HepG2 (cell line): ENCODE results near the gene RBL1. TPM values are rescaled to one million over a fixed set of nuclear protein-coding genes. Genes with fewer than 3 reads are reported as not detected.

Experiments used
- AGO1 ChIP-seq: fragments of 200-400 bp; formaldehyde crosslinking; IDR thresholded peaks from 2 replicates; pipeline ENCODE4 v1.6.1; 2017; ENCODE audit warnings: mild to moderate bottlenecking, low read depth, low read length, moderate library complexity; ENCODE audit not compliant: poor library complexity, severe bottlenecking
- CBX2 ChIP-seq, 2 experiments: fragments of 200-600 bp in 1 of 2; sonication (generic); formaldehyde crosslinking in 1 of 2; IDR thresholded peaks; 2 replicates each; pipeline versions ENCODE4 v1.7.0 to v1.8.1; 2018 to 2022; ENCODE audit warnings: low read depth in 2 of 2, low read length in 1 of 2, mild to moderate bottlenecking in 1 of 2, missing genetic modification reagents in 1 of 2
- CENPBD1 ChIP-seq: sonication (generic); formaldehyde crosslinking; IDR thresholded peaks from 2 replicates; pipeline ENCODE4 v1.8.0; 2022; ENCODE audit warnings: missing genetic modification reagents, low read depth, mild to moderate bottlenecking, borderline replicate concordance
- DNMT1 ChIP-seq: sonication (generic); formaldehyde crosslinking; IDR thresholded peaks from 2 replicates; pipeline ENCODE4 v1.5.1; 2020; ENCODE audit warnings: mild to moderate bottlenecking, missing genetic modification reagents
- GATA4 ChIP-seq: sonication (generic); IDR thresholded peaks from 2 replicates; pipeline ENCODE4 v1.6.1; 2016; ENCODE audit warnings: antibody characterized with exemption, low read depth, borderline replicate concordance
- IRF1 ChIP-seq: sonication (generic); formaldehyde crosslinking; IDR thresholded peaks from 2 replicates; pipeline ENCODE4 v1.4.0; 2020; ENCODE audit warnings: low read depth, mild to moderate bottlenecking, missing genetic modification reagents
- MED8 ChIP-seq: sonication (generic); formaldehyde crosslinking; IDR thresholded peaks from 2 replicates; pipeline ENCODE4 v1.8.1; 2023; ENCODE audit warnings: mild to moderate bottlenecking, missing genetic modification reagents; ENCODE audit not compliant: insufficient replicate concordance
- MLLT10 ChIP-seq: sonication (generic); formaldehyde crosslinking; IDR thresholded peaks from 2 replicates; pipeline ENCODE4 v1.4.0; 2020; ENCODE audit warnings: missing genetic modification reagents
- NKX3-1 ChIP-seq: sonication (generic); formaldehyde crosslinking; IDR thresholded peaks from 2 replicates; pipeline ENCODE4 v1.5.0; 2020; ENCODE audit warnings: missing genetic modification reagents
- REXO4 ChIP-seq: sonication (generic); formaldehyde crosslinking; IDR thresholded peaks from 2 replicates; pipeline ENCODE4 v1.8.0; 2022; ENCODE audit warnings: missing genetic modification reagents, mild to moderate bottlenecking, borderline replicate concordance
- RFX1 ChIP-seq: fragments of 450-650 bp; IDR thresholded peaks from 2 replicates; pipeline ENCODE4 v1.6.1; 2017
- SAP130 ChIP-seq: IDR thresholded peaks from 2 replicates; pipeline ENCODE4 v1.6.1; 2016; ENCODE audit warnings: low read depth
- SIX4 ChIP-seq: sonication (generic); formaldehyde crosslinking; IDR thresholded peaks from 2 replicates; pipeline ENCODE4 v1.4.0; 2020; ENCODE audit warnings: missing genetic modification reagents
- TRIM24 ChIP-seq: sonication (generic); formaldehyde crosslinking; IDR thresholded peaks from 2 replicates; pipeline ENCODE4 v1.8.0; 2022; ENCODE audit warnings: mild to moderate bottlenecking, missing genetic modification reagents
- ZKSCAN8 ChIP-seq: IDR thresholded peaks from 2 replicates; pipeline ENCODE4 v1.6.1; 2016; ENCODE audit warnings: borderline replicate concordance, missing genetic modification reagents, missing compliant biosample characterization
- ZNF224 ChIP-seq: sonication (generic); formaldehyde crosslinking; IDR thresholded peaks from 2 replicates; pipeline ENCODE4 v1.5.0; 2020; ENCODE audit warnings: mild to moderate bottlenecking, missing genetic modification reagents
- ZNF30 ChIP-seq: sonication (generic); formaldehyde crosslinking; IDR thresholded peaks from 2 replicates; pipeline ENCODE4 v1.5.0; 2020; ENCODE audit warnings: mild to moderate bottlenecking, missing genetic modification reagents
- ZNF550 ChIP-seq: sonication (generic); formaldehyde crosslinking; IDR thresholded peaks from 2 replicates; pipeline ENCODE4 v1.4.0; 2020; ENCODE audit warnings: mild to moderate bottlenecking, missing genetic modification reagents, borderline replicate concordance
- ZNF678 ChIP-seq: sonication (generic); formaldehyde crosslinking; IDR thresholded peaks from 2 replicates; pipeline ENCODE4 v1.4.0; 2020; ENCODE audit warnings: mild to moderate bottlenecking, missing genetic modification reagents
- ZSCAN25 ChIP-seq: sonication (generic); formaldehyde crosslinking; IDR thresholded peaks from 2 replicates; pipeline ENCODE4 v1.8.0; 2022; ENCODE audit warnings: mild to moderate bottlenecking, missing genetic modification reagents
- polyA plus RNA-seq, 8 experiments: library from polyadenylated mRNA; depleted of rRNA in 3 of 8; stranded (reverse) in 7 of 8; unstranded in 1 of 8; fragments of >200 nt; fragmentation: Illumina TruSeq in 4 of 8; extraction: Trizol in 4 of 8; gene quantifications; 2 replicates each; pipeline versions ENCODE4 v1.2.1 to v1.2.3, GENCODE V29; 2011 to 2016; ENCODE audit warnings: low read depth in 4 of 8, missing spikeins in 1 of 8, mixed read lengths in 1 of 8; ENCODE audit not compliant: insufficient read depth in 1 of 8
- total RNA-seq, 5 experiments: library from RNA; depleted of rRNA; stranded (reverse); fragments of >200 nt; fragmentation: Illumina TruSeq; extraction: Trizol; gene quantifications; 2 replicates each; pipeline ENCODE4 v1.2.3, GENCODE V29; 2016; ENCODE audit warnings: low read depth in 1 of 5
- TF ChIP-seq, protein P1 (sequence below): sonication (generic); formaldehyde crosslinking; IDR thresholded peaks from 2 replicates; pipeline ENCODE4 v1.4.0; 2020; ENCODE audit warnings: missing genetic modification reagents, borderline replicate concordance
- TF ChIP-seq, protein P2 (sequence below): sonication (generic); formaldehyde crosslinking; IDR thresholded peaks from 2 replicates; pipeline ENCODE4 v1.5.0; 2020; ENCODE audit warnings: mild to moderate bottlenecking, missing genetic modification reagents
- TF ChIP-seq, protein P3 (sequence below): sonication (generic); formaldehyde crosslinking; conservative IDR thresholded peaks from 2 replicates; pipeline ENCODE4 v1.8.0; 2022; ENCODE audit warnings: missing genetic modification reagents

The RBL1 gene
- total and polyA plus RNA-seq, 2 of the 13 experiments (the other 11 are each of a cell fraction or from before 2014, with no cell fraction given), result 6.0 to 27.5 TPM

- TF ChIP-seq, protein P1, sequence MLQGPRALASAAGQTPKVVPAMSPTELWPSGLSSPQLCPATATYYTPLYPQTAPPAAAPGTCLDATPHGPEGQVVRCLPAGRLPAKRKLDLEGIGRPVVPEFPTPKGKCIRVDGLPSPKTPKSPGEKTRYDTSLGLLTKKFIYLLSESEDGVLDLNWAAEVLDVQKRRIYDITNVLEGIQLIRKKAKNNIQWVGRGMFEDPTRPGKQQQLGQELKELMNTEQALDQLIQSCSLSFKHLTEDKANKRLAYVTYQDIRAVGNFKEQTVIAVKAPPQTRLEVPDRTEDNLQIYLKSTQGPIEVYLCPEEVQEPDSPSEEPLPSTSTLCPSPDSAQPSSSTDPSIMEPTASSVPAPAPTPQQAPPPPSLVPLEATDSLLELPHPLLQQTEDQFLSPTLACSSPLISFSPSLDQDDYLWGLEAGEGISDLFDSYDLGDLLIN (CRISPR knock-in tag), result no peak; the same call in 1 of the 2 replicates
- TF ChIP-seq IRF1 (CRISPR knock-in tag) (0 out of 2 replicates have a peak, but pooled peaks have one; percentile 44), CENPBD1 (CRISPR knock-in tag) (no peak), ZNF550 (CRISPR knock-in tag) (peak; percentile 68; the same call in 1 of the 2 replicates), ZNF678 (CRISPR knock-in tag) (peak; percentile 91; the same call in 1 of the 2 replicates), CBX2 (IDR thresholded peaks at IDR 0.05; ENCODE audit: low read depth, low read length) (no peak), CBX2 (CRISPR knock-in tag; IDR thresholded peaks at IDR 0.05; ENCODE audit: low read depth) (0 out of 2 replicates have a peak, but pooled peaks have one; percentile 61), GATA4 (peak; percentile 68), DNMT1 (CRISPR knock-in tag) (peak; percentile 86; the same call in 1 of the 2 replicates), REXO4 (CRISPR knock-in tag) (no peak), ZNF30 (CRISPR knock-in tag) (no peak), ZKSCAN8 (CRISPR knock-in tag) (0 out of 2 replicates have a peak, but pooled peaks have one; percentile 17), NKX3-1 (CRISPR knock-in tag) (0 out of 2 replicates have a peak, but pooled peaks have one; percentile 12), RFX1 (no peak), MED8 (CRISPR knock-in tag) (no peak), AGO1 (peak; percentile 42), ZNF224 (CRISPR knock-in tag) (no peak), TRIM24 (no peak), MLLT10 (CRISPR knock-in tag) (no peak), SIX4 (CRISPR knock-in tag) (peak; percentile 43; the same call in 1 of the 2 replicates), ZSCAN25 (CRISPR knock-in tag) (no peak), SAP130 (CRISPR knock-in tag) (peak; percentile 88)
- TF ChIP-seq, protein P2, sequence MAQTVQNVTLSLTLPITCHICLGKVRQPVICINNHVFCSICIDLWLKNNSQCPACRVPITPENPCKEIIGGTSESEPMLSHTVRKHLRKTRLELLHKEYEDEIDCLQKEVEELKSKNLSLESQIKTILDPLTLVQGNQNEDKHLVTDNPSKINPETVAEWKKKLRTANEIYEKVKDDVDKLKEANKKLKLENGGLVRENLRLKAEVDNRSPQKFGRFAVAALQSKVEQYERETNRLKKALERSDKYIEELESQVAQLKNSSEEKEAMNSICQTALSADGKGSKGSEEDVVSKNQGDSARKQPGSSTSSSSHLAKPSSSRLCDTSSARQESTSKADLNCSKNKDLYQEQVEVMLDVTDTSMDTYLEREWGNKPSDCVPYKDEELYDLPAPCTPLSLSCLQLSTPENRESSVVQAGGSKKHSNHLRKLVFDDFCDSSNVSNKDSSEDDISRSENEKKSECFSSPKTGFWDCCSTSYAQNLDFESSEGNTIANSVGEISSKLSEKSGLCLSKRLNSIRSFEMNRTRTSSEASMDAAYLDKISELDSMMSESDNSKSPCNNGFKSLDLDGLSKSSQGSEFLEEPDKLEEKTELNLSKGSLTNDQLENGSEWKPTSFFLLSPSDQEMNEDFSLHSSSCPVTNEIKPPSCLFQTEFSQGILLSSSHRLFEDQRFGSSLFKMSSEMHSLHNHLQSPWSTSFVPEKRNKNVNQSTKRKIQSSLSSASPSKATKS (CRISPR knock-in tag), result no peak
- TF ChIP-seq, protein P3, sequence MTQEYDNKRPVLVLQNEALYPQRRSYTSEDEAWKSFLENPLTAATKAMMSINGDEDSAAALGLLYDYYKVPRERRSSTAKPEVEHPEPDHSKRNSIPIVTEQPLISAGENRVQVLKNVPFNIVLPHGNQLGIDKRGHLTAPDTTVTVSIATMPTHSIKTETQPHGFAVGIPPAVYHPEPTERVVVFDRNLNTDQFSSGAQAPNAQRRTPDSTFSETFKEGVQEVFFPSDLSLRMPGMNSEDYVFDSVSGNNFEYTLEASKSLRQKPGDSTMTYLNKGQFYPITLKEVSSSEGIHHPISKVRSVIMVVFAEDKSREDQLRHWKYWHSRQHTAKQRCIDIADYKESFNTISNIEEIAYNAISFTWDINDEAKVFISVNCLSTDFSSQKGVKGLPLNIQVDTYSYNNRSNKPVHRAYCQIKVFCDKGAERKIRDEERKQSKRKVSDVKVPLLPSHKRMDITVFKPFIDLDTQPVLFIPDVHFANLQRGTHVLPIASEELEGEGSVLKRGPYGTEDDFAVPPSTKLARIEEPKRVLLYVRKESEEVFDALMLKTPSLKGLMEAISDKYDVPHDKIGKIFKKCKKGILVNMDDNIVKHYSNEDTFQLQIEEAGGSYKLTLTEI (CRISPR knock-in tag), result no peak
Measured at GRCh38 chr20:36951198-36951978, 144.4 kb downstream of the RBL1 start, which contains the start of gene SAMHD1 (continued).
